Adipocyte (in vitro differentiated cells): Measurements from ENCODE around the gene PHC1.
"Not testable (repeated sequence)": the region's sequence is repeated elsewhere in the genome, so short reads cannot be mapped to it uniquely, and the experiment has no call there.

Source experiments
- DNase-seq: peaks from one replicate; pipeline ENCODE4 v3.0.0-alpha.2; 2015; ENCODE audit warnings: low read depth
- H3K27me3 ChIP-seq: replicated peaks from 2 replicates; pipeline ENCODE4 v1.7.0; 2013; ENCODE audit warnings: mild to moderate bottlenecking, low read length, moderate library complexity; ENCODE audit not compliant: control insufficient read depth, insufficient read depth
- H3K36me3 ChIP-seq: 2 replicates; pipeline ENCODE4 v1.7.0; 2013; ENCODE audit warnings: low read length, mild to moderate bottlenecking, moderate library complexity; ENCODE audit not compliant: control insufficient read depth, insufficient read depth, severe bottlenecking
- H3K4me1 ChIP-seq: 2 replicates; pipeline ENCODE4 v1.7.0; 2013; ENCODE audit warnings: mild to moderate bottlenecking, low read length, moderate library complexity; ENCODE audit not compliant: control insufficient read depth, insufficient read depth
- H3K4me3 ChIP-seq: 2 replicates; pipeline ENCODE4 v1.7.0; 2013; ENCODE audit warnings: mild to moderate bottlenecking, low read length, moderate library complexity
- H3K9ac ChIP-seq: 2 replicates; pipeline ENCODE4 v1.7.0; 2013; ENCODE audit warnings: mild to moderate bottlenecking, low read length, moderate library complexity
- H3K9me3 ChIP-seq: 2 replicates; pipeline ENCODE4 v1.7.0; 2013; ENCODE audit warnings: mild to moderate bottlenecking, low read length, moderate library complexity; ENCODE audit not compliant: control insufficient read depth

PHC1 gene

GRCh38 chr12:8934080-8934479 lies 19.8 kb downstream of the PHC1 start:
- peaks cover 21% of the 10 kb centered on the region for H3K36me3 ChIP-seq
- not testable (repeated sequence) for DNase-seq

DNA sequence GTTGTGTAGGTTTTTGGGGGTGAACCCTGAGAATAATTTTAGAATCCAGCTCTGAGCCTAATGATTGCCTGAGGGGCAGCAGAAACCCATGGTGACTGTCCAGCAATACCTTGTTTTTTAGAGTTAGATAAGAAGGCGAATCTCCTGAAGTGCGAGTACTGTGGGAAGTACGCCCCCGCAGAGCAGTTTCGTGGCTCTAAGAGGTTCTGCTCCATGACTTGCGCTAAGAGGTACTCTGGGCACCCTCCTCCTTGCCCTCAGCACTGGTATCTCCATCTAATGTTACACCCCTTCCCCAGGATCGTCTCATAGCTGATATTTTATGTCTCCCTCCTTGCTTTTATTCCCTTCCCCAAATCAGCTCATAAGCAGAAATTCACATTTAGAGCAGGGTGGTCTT lies 22.4 kb downstream of the PHC1 start:
- Histone ChIP-seq H3K36me3 (peaks cover 27% of the 10 kb centered on the region), H3K9me3 (no peaks in the 10 kb centered on the region), H3K27me3 (no peaks in the 10 kb centered on the region), H3K4me3 (no peak overlapping the region), H3K9ac (no peak overlapping the region), H3K4me1 (no peaks in the 10 kb centered on the region)
- DNase-seq: no peak

More at GRCh38 chr12:8934080-8934479, 19.8 kb downstream of the PHC1 start:
- H3K27me3 ChIP-seq, H3K9me3 ChIP-seq, H3K4me3 ChIP-seq, H3K4me1 ChIP-seq, H3K9ac ChIP-seq: not testable (repeated sequence)

- DNase-seq, H3K27me3 ChIP-seq, H3K9ac ChIP-seq, H3K4me3 ChIP-seq, H3K4me1 ChIP-seq, H3K9me3 ChIP-seq: not testable (repeated sequence)
- peaks cover 34% of the 10 kb centered on the region for H3K36me3 ChIP-seq
These were observed 23.6 kb downstream of the PHC1 start for GRCh38 chr12:8937842-8938442.

DNA sequence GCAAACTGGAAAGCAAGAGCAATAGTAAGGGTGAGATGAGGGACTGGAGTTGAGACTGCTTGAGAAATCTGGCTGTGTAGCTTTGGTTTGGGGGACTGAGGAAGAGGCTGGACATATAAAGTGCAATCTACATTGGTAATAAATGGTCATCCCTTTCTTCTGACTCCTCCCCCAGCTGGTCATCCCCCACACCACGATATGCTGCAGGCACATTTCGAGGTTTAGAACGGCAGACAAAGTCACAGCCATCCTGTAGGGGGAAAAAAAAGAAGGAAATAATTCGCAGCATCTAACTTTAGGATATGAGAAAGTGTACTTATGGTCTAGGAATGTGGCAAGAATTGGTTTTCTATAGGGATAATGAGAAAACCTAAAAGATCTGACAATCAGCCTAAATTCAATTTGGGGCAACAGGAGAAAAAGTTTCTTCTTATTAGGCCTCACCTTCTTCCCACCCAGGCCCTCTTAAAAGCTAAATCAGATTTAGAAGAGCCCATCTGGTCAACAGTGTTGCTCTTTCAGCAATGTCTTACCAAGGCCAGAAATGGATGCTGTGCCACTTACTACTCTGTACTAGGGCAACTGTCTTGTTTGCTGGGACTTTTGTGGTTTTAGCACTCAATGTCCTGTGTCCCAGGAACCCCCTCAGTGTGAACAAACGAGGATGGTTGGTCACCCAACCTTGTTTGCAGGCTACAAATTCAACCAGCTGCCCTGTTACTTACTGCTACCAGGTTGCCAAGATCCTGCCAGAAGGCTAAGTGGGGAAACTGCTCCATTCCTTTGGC lies 27.6 kb downstream of the PHC1 start:
- DNase-seq: no peak
- Histone ChIP-seq H3K36me3 (peaks cover 61% of the 10 kb centered on the region), H3K4me3 (no peak overlapping the region), H3K9me3 (no peaks in the 10 kb centered on the region), H3K9ac (no peak overlapping the region), H3K4me1 (peaks cover 8% of the 10 kb centered on the region), H3K27me3 (no peaks in the 10 kb centered on the region)

GRCh38 chr12:8943565-8944186 lies 29.4 kb downstream of the PHC1 start:
- H3K9ac ChIP-seq: no peak overlapping the region
- no peak for DNase-seq
- no peaks in the 10 kb centered on the region for H3K27me3 ChIP-seq
- H3K4me1 ChIP-seq: peaks cover 24% of the 10 kb centered on the region
- H3K4me3 ChIP-seq: no peak overlapping the region
- no peaks in the 10 kb centered on the region for H3K9me3 ChIP-seq
- H3K36me3 ChIP-seq: peaks cover 53% of the 10 kb centered on the region

DNA sequence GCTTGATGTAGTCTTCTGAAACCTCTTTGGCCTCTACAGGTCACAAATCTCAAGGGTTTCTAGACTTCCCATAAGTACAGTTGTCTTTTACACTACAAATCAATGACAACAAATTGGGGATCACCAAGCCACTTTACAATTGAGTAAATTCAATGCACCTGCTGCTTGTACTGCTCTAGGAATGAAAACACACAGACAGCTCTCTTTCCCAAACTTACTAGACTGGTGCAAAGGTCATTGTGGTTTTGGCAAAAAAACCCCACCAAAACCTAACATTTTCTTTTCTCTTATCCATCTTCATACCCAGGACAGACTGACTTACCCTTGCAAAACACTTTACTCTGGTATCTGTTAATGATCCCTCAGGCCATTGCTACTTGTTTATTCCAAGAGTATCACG lies 32.4 kb downstream of the PHC1 start:
- H3K4me1 ChIP-seq: peaks cover 26% of the 10 kb centered on the region
- no peak overlapping the region for H3K4me3 ChIP-seq
- no peak for DNase-seq
- H3K36me3 ChIP-seq: peaks cover 47% of the 10 kb centered on the region
- H3K27me3 ChIP-seq: no peaks in the 10 kb centered on the region
- no peaks in the 10 kb centered on the region for H3K9me3 ChIP-seq
- no peak overlapping the region for H3K9ac ChIP-seq

- H3K9ac ChIP-seq: peak overlapping the region; percentile 93
- no peak for DNase-seq
- H3K4me3 ChIP-seq: peak overlapping the region; percentile 97
- no peaks in the 10 kb centered on the region for H3K9me3 ChIP-seq
- H3K36me3 ChIP-seq: peaks cover 37% of the 10 kb centered on the region
- peaks cover 26% of the 10 kb centered on the region for H3K4me1 ChIP-seq
- H3K27me3 ChIP-seq: no peaks in the 10 kb centered on the region
These were observed 33.4 kb downstream of the PHC1 start for GRCh38 chr12:8947737-8948136.

GRCh38 chr12:8948701-8949341 lies 34.5 kb downstream of the PHC1 start:
- Histone ChIP-seq H3K9me3 (no peaks in the 10 kb centered on the region), H3K4me1 (peaks cover 26% of the 10 kb centered on the region), H3K27me3 (no peaks in the 10 kb centered on the region), H3K36me3 (peaks cover 28% of the 10 kb centered on the region), H3K9ac (peak overlapping the region; percentile 93), H3K4me3 (peak overlapping the region; percentile 97)
- DNase-seq: peak; percentile 69

DNA sequence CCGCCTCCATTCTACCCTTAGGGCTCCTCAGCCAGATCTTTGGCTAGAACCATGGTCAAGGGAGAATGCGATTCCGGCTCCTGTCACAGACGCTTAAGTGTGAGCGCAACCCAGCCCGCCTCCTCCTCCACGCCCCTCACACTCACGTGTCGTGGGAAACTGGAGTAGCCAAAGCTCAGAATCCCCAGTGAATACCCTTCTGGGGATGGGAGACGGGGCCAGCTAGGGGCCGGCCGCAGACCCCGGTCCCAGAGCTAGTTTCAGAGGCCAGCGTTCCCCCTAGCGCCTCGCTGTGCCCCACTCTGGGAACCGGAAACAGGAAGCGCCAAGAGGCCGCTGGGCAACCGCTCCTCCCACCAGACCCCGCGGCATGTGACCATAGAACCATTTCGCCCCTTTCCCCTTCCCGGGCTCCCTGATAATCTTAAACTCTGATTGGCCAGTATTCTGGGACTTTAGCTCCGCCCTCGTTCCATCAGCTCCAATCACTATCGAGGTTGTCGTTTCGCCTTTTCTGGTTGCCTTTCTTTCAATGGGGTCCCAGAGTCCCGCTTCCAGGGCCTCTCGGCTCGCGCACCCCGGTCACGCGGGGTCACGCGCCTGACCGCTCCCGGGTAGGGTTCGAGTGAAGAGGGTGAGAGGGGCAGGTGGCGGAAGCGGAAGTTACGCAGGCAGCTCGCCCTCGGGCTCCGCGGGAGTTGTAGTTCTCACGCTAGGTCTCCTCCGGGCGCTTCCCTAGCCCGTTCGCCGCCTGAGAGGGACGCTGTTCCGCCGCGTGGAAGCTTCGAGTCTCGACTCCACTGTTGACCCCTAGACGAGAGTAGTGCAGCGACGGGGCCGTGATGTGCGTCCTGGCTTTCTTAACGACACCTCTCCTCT lies 35.3 kb downstream of the PHC1 start, which contains the start of gene M6PR:
Gene M6PR (minus strand): TSS at position 304 of the 879 bp plus-strand sequence. CDS start 3,241 bp downstream, outside the sequence.
- Histone ChIP-seq H3K9me3 (no peaks in the 10 kb centered on the region), H3K4me1 (peaks cover 26% of the 10 kb centered on the region), H3K36me3 (peaks cover 20% of the 10 kb centered on the region), H3K4me3 (peak within 1 kb of the TSS; percentile 97), H3K27me3 (no peaks in the 10 kb centered on the region), H3K9ac (peak within 1 kb of the TSS; percentile 93)
- DNase-seq: peak; percentile 99

DNA sequence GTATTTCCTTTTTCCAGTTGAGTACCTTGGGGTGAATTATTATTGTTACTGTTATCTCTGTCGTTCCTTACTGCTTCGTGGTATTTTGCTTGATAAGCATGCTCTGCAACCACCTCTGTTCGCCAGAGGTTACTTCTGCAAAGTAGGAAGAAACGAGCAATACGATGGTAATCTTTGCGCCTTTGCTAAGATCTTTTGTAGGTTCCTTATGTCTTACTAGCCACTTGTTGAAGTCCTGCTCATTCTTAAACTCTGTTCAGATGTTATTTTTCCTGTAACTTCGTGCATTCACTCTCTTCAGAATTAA lies 35.9 kb downstream of the PHC1 start:
- Histone ChIP-seq H3K9me3 (no peaks in the 10 kb centered on the region), H3K27me3 (no peaks in the 10 kb centered on the region), H3K4me1 (peaks cover 26% of the 10 kb centered on the region), H3K4me3 (peak overlapping the region; percentile 97), H3K36me3 (peaks cover 14% of the 10 kb centered on the region), H3K9ac (peak overlapping the region; percentile 93)
- no peak for DNase-seq
